ENCODE measurements around the gene FAM32A. TPM values are rescaled to one million over a fixed set of nuclear protein-coding genes. Genes with fewer than 3 reads are reported as not detected.

Gene FAM32A
- 10 to 100 TPM; 74.8 to 75.5 TPM for total RNA-seq

- ATAC-seq (ENCODE audit: insufficient number of reproducible peaks, low FRiP score, low read depth) = peak; percentile 90
- Histone ChIP-seq H3K27ac (peak within 1 kb of the TSS; percentile 68 to 83), H3K4me1 (ENCODE audit: control insufficient read depth in 1 of 2, low read depth in 2 of 2) (peaks cover 12 to 31% of the 10 kb centered on the region in 2 donors), H3K36me3 (peaks cover 11% of the 10 kb centered on the region), H3K4me3 (peak within 1 kb of the TSS; percentile 100), H3K9me3 (no peaks in the 10 kb centered on the region), H3K27me3 (replicated peaks; ENCODE audit: insufficient read depth) (no peaks in the 10 kb centered on the region)
- TF ChIP-seq CTCF (IDR thresholded peaks at IDR 0.05) = no peak
- DNase-seq (ENCODE audit: low spot score) = peak; percentile 97
These were observed at the start of gene FAM32A for GRCh38 chr19:16185123-16185767. Gene FAM32A, plus strand, starts transcription at chr19:16185410. Its CDS starts 33 bp downstream, at chr19:16185443.

GRCh38 chr19:16135430-16136127 is 49.6 kb upstream of the FAM32A start:
- Histone ChIP-seq H3K4me1 (ENCODE audit: control insufficient read depth in 1 of 2, low read depth in 2 of 2) (no peaks in the 10 kb centered on the region), H3K4me3 (no peak overlapping the region), H3K9me3 (no peaks in the 10 kb centered on the region), H3K27me3 (replicated peaks; ENCODE audit: insufficient read depth) (no peaks in the 10 kb centered on the region), H3K27ac (no peak overlapping the region), H3K36me3 (peaks cover 22% of the 10 kb centered on the region)
- no peak for ATAC-seq (ENCODE audit: insufficient number of reproducible peaks, low FRiP score, low read depth)
- DNase-seq (ENCODE audit: low spot score) = no peak
- no peak for TF ChIP-seq CTCF (IDR thresholded peaks at IDR 0.05)

- H3K36me3 ChIP-seq = peaks cover 22% of the 10 kb centered on the region
- no peak overlapping the region for H3K4me3 ChIP-seq
- H3K4me1 ChIP-seq (ENCODE audit: control insufficient read depth in 1 of 2, low read depth in 2 of 2) = no peaks in the 10 kb centered on the region
- TF ChIP-seq CTCF (IDR thresholded peaks at IDR 0.05) = no peak
- H3K27ac ChIP-seq = no peak overlapping the region
- H3K27me3 ChIP-seq (replicated peaks; ENCODE audit: insufficient read depth) = no peaks in the 10 kb centered on the region
- no peaks in the 10 kb centered on the region for H3K9me3 ChIP-seq
- DNase-seq (ENCODE audit: low spot score) = no peak
- ATAC-seq (ENCODE audit: insufficient number of reproducible peaks, low FRiP score, low read depth) = no peak
These were observed 48.8 kb upstream of the FAM32A start for GRCh38 chr19:16136185-16136999.

- DNase-seq (ENCODE audit: low spot score) (no peak), ATAC-seq (ENCODE audit: insufficient number of reproducible peaks, low FRiP score, low read depth) (no peak)
- Histone ChIP-seq H3K36me3 (no peaks in the 10 kb centered on the region), H3K9me3 (no peaks in the 10 kb centered on the region), H3K4me3 (no peak overlapping the region), H3K27ac (no peak overlapping the region), H3K4me1 (ENCODE audit: control insufficient read depth in 1 of 2, low read depth in 2 of 2) (no peaks in the 10 kb centered on the region), H3K27me3 (replicated peaks; ENCODE audit: insufficient read depth) (no peaks in the 10 kb centered on the region)
- no peak for TF ChIP-seq CTCF (IDR thresholded peaks at IDR 0.05)
These were observed 45.5 kb upstream of the FAM32A start for GRCh38 chr19:16139752-16140151.

- no peak for ATAC-seq (ENCODE audit: insufficient number of reproducible peaks, low FRiP score, low read depth)
- no peak overlapping the region for H3K27ac ChIP-seq
- H3K36me3 ChIP-seq = no peaks in the 10 kb centered on the region
- no peak for TF ChIP-seq CTCF (IDR thresholded peaks at IDR 0.05)
- H3K4me3 ChIP-seq = no peak overlapping the region
- no peaks in the 10 kb centered on the region for H3K27me3 ChIP-seq (replicated peaks; ENCODE audit: insufficient read depth)
- no peaks in the 10 kb centered on the region for H3K9me3 ChIP-seq
- no peaks in the 10 kb centered on the region for H3K4me1 ChIP-seq (ENCODE audit: control insufficient read depth in 1 of 2, low read depth in 2 of 2)
- DNase-seq (ENCODE audit: low spot score) = no peak
These were observed 44.2 kb upstream of the FAM32A start for GRCh38 chr19:16141043-16141442.

All from thoracic aorta (tissue), 2 donors.